GM10266 (cell line): ENCODE measurements around the gene CELSR1.

Source experiments
- DNase-seq: peaks from one replicate; pipeline ENCODE4 v3.0.0; 2012; ENCODE audit errors: extremely low spot score
- TF ChIP-seq, protein P1 (sequence below): IDR thresholded peaks from 2 replicates; pipeline ENCODE4 v1.5.1; 2012; ENCODE audit warnings: mild to moderate bottlenecking, low read depth; ENCODE audit not compliant: control insufficient read depth, insufficient read depth; ENCODE audit errors: missing control alignments

The CELSR1 gene

DNA sequence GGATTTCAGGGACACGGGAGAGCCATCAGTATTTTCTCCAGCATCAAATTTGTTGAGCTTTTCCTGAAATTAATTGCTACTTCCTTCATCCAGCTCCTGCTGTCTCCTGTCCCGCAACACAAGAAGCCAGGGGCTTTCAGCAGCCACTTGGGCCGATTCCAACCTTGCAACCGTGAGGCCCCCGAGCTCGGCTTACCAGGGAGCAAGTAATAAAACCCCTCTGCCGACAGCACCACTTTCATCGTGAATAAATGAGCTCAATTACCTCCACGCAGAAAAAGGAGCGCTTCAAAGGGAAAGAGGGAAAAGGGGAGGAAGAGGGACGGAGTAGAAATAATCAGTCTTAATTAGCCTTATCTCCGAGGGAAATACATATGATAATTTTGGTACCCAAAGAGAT is 76.6 kb downstream of the CELSR1 start:
- DNase-seq = no peak

GRCh38 chr22:46459347-46460065 is 77.9 kb downstream of the CELSR1 start:
- no peak for DNase-seq
- TF ChIP-seq, protein P1, sequence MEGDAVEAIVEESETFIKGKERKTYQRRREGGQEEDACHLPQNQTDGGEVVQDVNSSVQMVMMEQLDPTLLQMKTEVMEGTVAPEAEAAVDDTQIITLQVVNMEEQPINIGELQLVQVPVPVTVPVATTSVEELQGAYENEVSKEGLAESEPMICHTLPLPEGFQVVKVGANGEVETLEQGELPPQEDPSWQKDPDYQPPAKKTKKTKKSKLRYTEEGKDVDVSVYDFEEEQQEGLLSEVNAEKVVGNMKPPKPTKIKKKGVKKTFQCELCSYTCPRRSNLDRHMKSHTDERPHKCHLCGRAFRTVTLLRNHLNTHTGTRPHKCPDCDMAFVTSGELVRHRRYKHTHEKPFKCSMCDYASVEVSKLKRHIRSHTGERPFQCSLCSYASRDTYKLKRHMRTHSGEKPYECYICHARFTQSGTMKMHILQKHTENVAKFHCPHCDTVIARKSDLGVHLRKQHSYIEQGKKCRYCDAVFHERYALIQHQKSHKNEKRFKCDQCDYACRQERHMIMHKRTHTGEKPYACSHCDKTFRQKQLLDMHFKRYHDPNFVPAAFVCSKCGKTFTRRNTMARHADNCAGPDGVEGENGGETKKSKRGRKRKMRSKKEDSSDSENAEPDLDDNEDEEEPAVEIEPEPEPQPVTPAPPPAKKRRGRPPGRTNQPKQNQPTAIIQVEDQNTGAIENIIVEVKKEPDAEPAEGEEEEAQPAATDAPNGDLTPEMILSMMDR = no peak

More for the DNA sequence above, 76.6 kb downstream of the CELSR1 start:
- TF ChIP-seq, protein P1 = no peak

DNA sequence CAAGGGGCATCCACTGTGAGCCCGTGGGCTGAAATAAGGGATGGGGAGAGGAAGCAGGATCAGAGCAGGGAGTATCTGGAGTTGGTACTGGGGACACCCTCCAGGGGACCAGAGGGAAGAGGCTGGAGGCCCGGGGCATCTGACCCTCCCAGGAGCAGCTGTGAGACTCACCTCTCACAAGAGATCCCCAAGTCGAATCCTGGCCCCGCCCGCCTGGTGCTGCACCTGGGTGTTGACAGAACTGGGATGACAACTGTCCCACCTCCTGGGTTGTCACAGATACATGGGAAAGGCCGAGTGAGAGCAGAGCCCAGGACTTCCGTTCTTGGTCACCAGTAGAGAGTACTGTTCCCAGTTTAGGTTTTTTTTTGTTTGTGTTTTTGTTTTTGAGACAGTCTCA is 78.9 kb downstream of the CELSR1 start:
- TF ChIP-seq, protein P1 = no peak

GRCh38 chr22:46457502-46458488 is 79.6 kb downstream of the CELSR1 start:
- TF ChIP-seq, protein P1 = no peak
- no peak for DNase-seq

More for the DNA sequence above, 78.9 kb downstream of the CELSR1 start:
- no peak for DNase-seq

DNA sequence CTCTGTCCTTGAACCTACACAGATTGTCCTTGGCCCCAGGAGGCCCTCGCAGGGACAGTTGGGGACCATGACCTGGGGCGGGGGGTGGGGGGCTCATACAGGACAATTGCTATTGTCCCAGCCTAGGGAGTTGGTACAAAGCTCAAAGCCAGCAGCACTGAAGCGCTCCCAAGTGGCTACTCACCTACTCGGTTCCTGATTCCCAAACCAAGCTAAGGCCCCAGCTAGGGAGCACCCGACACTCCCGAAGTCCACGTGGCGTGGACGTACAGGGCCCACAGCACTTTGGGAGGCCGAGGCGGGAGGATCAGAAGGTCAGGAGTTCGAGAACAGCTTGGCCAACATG is 80.6 kb downstream of the CELSR1 start:
- TF ChIP-seq, protein P1 = no peak
- no peak for DNase-seq

DNA sequence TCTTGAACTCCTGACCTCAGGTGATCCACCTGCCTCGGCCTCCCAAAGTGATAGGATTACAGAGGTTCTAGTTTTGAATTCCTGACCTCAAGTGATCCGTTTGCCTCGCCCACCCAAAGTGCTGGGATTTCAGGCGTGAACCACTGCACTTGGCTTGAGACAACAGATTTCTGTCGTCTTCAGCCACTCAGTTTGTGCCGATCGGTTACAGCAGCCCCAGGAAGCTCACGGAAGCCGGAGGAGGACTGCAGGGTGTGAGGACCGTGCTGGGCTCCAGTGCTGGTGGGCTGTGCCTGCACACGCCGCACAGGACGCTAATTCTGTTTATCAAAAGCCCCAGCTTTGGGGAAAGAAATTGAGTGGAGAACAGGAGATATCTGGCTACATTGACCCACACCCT is 82.0 kb downstream of the CELSR1 start:
- no peak for DNase-seq
- TF ChIP-seq, protein P1 = no peak
